HG02981 (cell line): Measurements from ENCODE around the gene LMTK2.

ENCODE experiments used
- ATAC-seq: cut with Tn5 transposase; IDR thresholded peaks from one replicate; pipeline ENCODE4 v1.9.1; 2021; ENCODE audit warnings: mild to moderate bottlenecking, moderate library complexity; ENCODE audit not compliant: unreplicated experiment

Gene LMTK2

DNA sequence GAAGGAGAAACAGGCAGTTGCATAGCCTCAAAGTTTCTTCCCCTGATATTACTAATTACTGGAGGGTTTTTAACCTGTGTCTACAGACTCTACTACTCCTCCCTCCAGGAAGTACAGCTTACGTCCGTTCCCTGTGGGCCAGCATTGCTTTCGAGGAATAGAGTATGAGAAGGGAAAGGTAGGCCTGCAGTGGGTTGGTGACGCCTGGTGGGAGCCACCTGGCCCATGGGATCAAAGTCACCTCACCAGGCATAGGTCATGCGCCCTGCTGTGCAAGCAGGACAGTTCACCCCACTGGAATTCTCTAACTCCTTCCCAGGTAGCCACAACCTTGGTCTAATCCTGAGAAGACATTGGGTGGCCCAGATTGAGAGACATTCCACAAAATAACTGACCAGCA is 29.8 kb downstream of the LMTK2 start:
- ATAC-seq: no peak

GRCh38 chr7:98137134-98137825 is 30.6 kb downstream of the LMTK2 start:
- ATAC-seq: no peak

DNA sequence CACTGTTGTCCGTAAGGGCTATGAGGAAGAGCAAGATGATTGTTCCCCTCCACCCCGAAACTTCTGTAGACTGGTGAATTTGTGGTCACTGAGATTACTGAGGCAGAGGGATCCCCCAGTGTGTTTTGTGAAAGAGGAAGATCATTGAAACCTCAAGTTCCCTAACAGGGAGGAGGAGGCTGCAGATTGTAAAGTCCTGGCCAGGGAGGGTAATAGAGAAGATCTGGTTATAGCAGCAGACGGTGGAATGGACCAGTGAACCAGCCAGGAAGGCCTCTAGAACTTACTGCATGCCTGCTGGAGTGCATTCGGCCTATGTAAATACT is 31.1 kb downstream of the LMTK2 start:
- peak; percentile 72 for ATAC-seq

GRCh38 chr7:98138672-98139071 is 32.0 kb downstream of the LMTK2 start:
- no peak for ATAC-seq

DNA sequence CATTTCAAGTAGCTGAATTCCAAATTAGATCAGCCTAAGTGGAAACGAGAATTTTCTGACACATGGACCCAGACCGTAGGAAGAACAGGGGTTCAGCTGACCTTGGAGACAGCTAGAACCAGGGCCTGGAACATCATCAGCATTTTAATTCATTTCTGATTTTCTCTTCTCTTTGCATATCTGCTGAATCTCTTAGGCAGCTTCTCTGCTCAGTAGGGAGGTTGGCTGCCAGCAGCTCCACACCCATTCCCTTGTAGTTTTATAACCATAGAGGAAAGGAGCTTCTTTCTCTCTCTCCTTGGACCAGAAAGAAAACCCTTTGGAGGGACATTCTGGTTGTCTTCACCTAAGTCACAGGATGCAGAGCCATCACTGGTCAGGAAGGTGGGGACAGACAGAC is 36.0 kb downstream of the LMTK2 start:
- no peak for ATAC-seq

DNA sequence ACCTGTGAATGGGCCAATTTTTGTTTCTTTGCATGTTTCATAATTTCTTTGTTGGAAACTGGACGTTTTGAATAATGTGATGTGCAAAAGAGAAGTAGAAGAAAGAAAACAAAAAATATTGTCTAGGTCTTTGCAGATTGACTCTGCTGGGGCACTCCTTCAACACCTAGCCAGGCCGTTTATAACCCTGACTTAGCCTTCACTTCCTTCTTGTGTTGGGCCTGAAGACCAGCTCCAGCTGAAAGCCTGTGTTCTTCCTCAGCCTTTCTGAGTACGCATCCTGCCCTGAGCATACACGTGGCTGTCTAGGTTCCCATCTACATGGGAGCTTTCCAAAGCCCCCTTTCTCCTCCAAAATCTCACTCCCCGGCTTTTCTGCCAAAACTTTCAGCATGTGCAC is 41.9 kb downstream of the LMTK2 start:
- no peak for ATAC-seq

DNA sequence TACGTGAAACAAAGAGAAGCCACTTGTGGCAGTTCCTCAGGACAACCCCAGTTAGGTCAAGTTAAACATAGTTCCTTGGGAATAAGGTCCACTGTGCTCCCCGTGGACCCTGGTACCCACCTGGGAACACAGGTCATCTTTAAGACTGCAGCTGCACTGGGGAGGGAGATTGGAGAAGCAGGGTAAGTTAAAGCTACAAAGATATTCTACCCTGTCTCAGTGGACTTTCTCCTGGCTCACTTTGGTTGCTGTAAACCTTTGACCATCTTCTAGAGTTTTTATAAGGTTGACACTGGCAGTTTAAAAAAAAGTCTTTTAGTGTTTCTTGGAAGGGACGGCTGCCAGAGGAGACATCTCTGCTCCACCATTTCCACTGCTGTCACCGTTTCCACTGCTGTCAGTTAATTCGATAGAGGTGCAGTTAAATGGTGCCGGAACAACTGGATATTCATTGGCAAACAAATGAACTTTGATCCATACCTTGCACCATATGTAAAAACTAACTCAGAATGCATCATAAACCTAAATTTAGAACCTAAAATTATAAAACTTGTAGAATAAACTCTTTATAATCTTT is 42.5 kb downstream of the LMTK2 start:
- no peak for ATAC-seq

- no peak for ATAC-seq
Observed at GRCh38 chr7:98151884-98152283, 45.2 kb downstream of the LMTK2 start.

DNA sequence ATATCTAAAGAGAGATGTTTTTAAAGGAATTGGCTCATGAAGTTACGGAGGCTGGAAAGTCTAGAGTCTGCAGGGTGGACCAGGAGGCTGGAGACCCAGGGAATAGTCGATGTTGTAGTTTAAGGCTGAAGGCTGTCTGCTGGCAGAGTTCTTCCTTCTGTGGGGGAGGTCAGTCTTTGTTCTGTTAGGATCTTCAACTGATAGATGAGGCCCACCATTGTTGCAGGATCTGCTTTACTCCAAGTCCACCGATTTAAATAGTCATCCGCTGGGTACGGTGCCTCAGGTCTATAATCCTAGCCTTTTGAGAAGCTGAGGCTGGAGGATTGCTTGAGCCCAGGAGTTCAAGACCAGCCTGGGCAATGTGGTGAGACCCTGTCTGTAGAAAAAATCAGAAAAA is 50.0 kb downstream of the LMTK2 start:
- ATAC-seq: no peak

DNA sequence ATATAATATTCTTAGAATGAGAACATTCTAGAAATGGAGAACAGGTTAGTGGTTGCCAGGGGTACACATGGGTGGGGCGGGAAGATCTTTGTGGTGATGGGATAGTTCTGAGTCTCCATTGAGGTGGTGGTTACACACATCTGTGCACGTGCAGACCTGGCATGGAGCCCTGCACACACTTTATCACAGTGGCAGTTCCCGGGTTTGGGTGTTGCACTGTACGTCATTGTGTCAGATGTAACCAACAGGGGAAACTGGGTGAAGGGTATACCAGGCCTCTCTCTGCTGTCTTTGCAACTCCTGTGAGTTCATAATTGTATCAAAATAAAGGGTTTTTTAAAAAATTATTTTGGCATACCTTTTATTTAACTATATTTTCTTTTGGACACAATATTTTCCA is 51.1 kb downstream of the LMTK2 start:
- ATAC-seq: no peak

DNA sequence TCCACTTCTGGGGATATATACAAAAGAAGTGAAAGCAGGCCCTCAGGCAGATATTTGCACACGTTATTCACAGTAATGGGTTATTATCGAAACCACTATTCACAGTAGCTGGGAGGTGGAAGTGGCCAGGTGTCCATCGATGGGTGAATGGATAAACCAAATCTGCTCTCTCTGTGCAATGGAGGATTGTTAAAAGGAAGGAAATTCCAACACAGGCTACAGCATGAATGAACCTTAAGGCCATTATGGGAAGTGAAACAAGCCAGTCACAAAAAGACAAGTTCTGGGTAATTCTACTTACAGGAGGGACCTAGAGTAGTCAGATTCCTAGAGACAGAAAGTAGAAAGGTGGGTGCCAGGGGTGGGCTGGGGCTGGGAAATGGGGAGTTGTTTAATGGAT is 56.1 kb downstream of the LMTK2 start:
- no peak for ATAC-seq

DNA sequence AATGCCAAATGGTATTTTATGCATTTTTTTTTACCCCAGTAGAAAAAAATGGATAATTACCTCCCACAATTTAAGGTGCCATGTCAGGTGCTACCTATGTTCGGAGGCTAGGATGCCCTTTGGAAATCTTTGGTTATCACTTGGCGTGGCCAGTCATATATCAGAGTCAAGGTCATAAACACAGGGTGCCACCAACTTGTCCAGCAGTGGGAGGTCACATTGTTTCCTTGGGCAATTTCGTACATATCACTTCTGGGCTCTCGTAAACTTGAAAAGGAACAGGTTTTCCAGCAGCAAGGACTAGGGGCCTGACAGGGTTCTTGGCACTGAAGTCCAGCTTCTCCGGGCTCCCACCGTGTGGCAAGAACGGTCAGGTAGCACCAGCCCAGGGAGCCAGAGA is 56.6 kb downstream of the LMTK2 start:
- no peak for ATAC-seq

DNA sequence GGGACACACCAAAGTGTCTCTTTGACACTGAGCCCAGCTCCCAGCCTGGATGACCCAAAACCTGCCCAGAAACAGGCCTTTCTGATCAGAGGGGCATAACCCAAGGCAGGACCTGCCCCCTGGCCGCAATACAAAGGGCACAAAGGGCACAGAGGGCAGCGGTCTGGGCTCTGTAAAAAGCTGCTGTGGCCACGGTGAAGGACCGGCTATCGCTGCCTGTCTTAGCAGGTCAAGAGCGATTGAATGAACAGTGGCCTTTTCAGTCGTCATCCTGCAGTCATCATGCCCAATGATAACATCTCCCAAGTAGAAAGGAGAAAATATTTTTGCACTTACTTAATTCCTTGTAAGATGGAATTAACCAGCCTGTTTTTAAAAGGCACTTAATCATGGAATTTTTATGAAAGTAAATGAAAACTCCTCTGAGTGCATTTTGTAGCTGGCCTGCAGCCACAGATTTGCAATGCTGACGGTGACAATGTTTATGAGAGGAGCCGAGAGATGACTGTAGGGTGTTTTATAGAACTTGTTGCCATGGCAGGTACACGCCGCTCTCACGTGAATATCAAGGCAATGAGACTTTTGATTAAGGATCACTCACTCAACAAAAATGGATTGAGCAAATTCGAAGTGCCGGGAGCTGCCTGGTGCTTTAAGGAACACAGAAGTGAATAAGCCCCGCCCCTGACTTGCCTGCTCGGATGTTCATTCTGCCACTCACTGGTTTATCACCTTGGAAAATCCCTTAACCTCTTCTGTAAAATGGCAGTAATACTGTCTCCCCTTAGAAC is 57.2 kb downstream of the LMTK2 start:
- no peak for ATAC-seq

DNA sequence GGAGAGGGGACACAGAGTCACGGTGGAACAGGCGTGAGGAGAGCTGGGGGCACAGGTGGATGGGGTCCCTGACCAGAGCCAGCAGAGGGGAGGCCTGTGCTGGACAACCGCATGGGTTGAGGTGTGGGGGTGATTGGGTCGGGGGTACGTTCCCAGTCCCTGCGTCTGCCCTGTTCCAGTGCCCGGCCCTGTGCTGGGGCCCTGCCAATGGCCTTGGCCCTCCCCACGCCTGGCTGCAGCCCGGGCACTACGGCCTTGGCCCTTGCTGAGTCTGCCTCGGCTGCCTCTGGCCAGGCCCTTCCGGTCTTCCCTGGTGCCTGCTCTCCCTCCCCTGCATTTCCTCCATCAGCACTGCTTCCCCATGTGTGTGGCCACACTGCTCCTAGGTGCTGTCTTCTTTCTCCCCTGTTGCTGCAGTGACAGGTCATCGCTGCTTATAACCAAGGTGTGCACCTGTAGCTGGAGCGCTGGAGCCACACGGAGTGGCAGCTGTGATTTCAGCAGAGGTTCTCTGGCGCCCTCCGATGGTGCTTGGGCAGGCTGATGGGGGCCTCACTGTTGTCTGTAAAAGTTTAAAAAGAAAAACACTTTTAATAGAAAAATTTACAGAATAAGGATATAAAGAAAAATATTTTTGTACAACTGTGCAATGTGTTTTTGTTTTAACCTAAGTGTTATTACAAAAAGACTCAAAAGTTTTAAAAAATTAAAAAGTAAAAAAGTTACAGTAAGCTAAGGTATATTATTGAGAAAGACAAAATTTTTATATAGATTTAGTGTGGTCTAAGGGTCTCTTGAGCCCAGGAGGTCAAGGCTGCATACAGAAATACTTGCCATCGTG is 59.4 kb downstream of the LMTK2 start:
- no peak for ATAC-seq

GRCh38 chr7:98166668-98166970 is 60.0 kb downstream of the LMTK2 start:
- ATAC-seq: no peak

DNA sequence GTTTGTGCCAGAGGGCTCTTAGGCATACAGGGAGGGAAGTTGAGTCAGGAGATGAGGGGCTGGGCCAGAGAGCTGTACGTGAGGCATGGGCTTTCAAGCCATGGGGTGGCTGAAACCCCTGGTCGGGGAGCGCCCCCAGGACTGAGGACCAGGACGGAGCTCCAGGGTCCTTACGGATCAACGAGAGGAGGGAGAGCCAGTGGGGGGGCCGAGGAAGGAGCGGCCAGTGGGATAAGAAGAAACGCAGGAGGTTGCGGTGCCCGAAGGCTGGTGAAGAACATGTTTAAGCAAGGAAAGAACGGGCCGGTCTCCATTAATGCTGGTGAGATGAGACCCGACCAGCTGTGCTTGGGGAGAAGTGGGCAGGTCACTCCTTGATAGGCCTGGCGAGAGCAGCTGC is 61.0 kb downstream of the LMTK2 start:
- no peak for ATAC-seq

DNA sequence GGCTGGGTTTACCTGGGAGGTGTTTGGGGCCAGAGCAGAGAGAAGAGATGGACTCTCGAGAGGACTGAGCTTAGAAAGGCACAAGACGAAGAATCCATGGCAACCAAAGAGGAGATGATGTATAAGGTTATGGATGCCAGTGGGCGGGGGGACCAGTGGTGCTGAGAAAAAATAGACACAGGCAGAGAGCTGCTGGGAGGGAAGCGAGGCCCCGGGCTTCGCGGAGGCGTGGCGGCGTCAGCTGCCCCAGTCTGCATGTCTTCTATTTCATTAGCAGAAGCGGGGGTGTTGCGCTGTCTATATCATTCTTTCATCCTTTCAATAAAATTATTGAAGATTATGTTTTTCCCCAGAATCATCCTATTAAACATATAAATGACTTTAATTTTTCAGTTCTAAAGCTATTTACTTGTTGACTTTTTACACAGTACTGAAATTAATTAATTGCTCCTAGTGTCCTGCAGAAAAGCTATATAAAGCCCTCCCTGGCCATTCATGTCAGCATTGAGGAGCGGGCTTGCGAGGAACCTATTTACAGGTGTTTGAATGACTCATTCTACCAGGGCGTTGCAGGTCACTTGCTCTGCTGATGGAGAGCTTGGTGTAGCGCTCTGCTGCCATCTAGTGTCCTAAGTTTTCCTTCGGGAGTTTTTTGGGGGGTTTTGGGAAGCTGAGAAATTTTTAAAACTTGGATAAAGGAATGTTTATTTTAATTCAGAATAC is 61.7 kb downstream of the LMTK2 start:
- ATAC-seq: peak; percentile 70

DNA sequence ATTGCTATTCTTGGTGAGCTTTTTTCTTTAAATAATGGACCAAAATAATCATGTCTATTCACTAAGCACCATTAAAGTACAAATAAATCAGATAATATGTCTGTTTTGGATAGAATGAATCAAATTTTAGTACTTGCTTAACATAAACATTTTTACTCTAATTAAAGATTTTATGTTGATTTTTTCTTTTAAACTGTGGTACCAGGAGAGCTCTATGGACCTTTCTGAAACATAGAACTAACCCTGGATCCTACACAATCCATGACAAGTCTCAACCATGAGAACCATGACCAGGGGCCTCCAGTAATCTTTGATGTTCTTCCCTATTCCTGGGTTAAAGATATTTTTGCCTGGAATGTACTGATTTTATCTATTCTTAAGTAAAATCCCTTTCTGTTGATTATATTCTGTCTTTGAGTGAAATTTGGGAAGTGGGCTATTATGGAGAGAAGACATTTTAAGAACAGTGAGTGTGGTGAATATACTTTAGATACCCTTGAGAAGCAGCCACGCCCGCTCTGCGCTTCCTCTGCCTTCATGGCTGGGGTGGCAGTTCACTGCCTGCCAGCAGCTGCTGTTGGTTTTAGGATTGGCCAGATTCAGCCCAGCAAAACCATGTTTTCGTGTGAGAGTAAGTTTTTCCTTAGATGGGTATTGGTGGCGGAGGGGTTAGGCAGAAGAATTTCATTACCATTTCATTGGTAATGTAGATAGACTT is 62.4 kb downstream of the LMTK2 start:
- ATAC-seq: no peak

DNA sequence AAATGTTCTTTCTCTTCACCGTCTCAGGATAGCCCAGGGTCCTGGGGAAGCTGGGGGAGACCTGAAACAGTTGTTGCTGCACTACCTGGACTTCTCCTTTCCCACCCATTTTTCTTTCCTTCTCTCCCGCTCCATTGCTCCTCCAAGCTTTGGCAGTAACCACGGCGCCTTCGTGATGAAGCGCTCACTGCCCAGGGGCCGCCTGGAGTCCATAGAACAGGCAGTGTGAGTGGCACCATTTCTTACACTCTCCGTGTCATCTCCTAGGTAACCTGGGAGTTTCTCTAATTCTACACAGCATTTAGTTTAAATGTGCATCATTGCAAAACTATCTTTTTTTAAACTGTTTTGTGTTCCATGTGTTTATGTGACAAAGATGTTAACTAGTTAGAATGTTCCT is 64.3 kb downstream of the LMTK2 start:
- no peak for ATAC-seq

DNA sequence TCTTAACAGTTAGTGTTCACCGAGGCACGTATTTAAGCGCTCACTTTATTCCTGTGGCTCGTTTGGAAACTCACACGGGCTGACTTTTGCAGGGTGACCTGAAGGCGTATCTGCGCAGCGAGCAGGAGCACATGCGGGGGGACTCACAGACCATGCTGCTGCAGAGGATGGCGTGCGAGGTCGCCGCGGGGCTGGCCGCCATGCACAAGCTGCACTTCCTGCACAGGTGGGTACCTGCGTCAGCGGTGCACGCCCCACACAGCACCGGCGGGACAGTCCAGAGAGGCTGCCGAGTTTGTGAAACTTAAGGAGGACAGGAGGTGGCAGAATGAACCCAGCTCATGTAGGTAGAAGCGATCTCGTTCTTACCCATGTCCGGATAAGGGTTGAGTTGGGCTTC is 64.8 kb downstream of the LMTK2 start:
- no peak for ATAC-seq
